Lung (tissue), 12 donors: ENCODE results near the gene MGAT3. TPM values are rescaled to one million over a fixed set of nuclear protein-coding genes. Genes with fewer than 3 reads are reported as not detected.

Source experiments
- ATAC-seq: fragments of 200-7000 bp; cut with Tn5 transposase; one replicate; pipeline ENCODE4 v1.9.1; 2020; ENCODE audit warnings: moderate number of reproducible peaks; ENCODE audit not compliant: insufficient read depth, low FRiP score
- DNase-seq, 3 donors: peaks; one replicate each; pipeline ENCODE4 v3.0.0-alpha.2; 2013 to 2017
- H3K27ac ChIP-seq, 2 donors: one replicate each; pipeline ENCODE4 v1.5.1; 2013; ENCODE audit warnings: mild to moderate bottlenecking in 2 of 2, moderate library complexity in 2 of 2, control low read depth in 1 of 2, inconsistent platforms in 1 of 2, low read depth in 1 of 2, low read length in 1 of 2
- H3K27me3 ChIP-seq, 3 donors: one replicate each; pipeline ENCODE4 v1.5.1; 2013; ENCODE audit warnings: low read length in 2 of 3; ENCODE audit not compliant: control insufficient read depth in 3 of 3, insufficient read depth in 3 of 3
- H3K36me3 ChIP-seq, 4 donors: one replicate each; pipeline ENCODE4 v1.5.1; 2013; ENCODE audit warnings: low read length in 4 of 4, mild to moderate bottlenecking in 1 of 4, moderate library complexity in 1 of 4; ENCODE audit not compliant: control insufficient read depth in 4 of 4, insufficient read depth in 4 of 4
- H3K4me1 ChIP-seq, 5 donors: one replicate each; pipeline ENCODE4 v1.5.1; 2013; ENCODE audit warnings: low read length in 5 of 5, mild to moderate bottlenecking in 2 of 5, moderate library complexity in 1 of 5; ENCODE audit not compliant: control insufficient read depth in 5 of 5, insufficient read depth in 5 of 5
- H3K4me3 ChIP-seq: one replicate; pipeline ENCODE4 v1.5.1; 2013; ENCODE audit warnings: mild to moderate bottlenecking, control low read depth, moderate library complexity
- H3K9ac ChIP-seq, 2 donors: one replicate each; pipeline ENCODE4 v1.5.1; 2013; ENCODE audit warnings: low read length in 2 of 2, control low read depth in 1 of 2; ENCODE audit not compliant: insufficient read depth in 1 of 2
- H3K9me3 ChIP-seq, 4 donors: one replicate each; pipeline ENCODE4 v1.5.1; 2013; ENCODE audit warnings: low read length in 3 of 4, mild to moderate bottlenecking in 1 of 4, moderate library complexity in 1 of 4; ENCODE audit not compliant: control insufficient read depth in 4 of 4, insufficient read depth in 3 of 4
- WGBS, 2 donors: extraction: QIAGEN DNeasy Blood & Tissue Kit; methylation state at CpG; one replicate each; pipeline ENCODE4 v1.1.7; 2013; 5-methylcytosine and 5-hydroxymethylcytosine counted together
- polyA plus RNA-seq, 2 donors: library from polyadenylated mRNA; stranded (reverse); fragments of 200-250 nt; gene quantifications; one replicate each; pipeline ENCODE4 v1.2.1, GENCODE V29; 2013
- total RNA-seq, 2 donors: library from RNA; depleted of rRNA in 1 of 2; stranded (reverse); fragments of >200 nt in 1 of 2; gene quantifications; one replicate each; pipeline ENCODE4 v1.2.1, GENCODE V29; 2014 to 2021
- TF ChIP-seq, protein P1 (sequence below): IDR thresholded peaks from 2 replicates; pipeline ENCODE4 v1.5.1; 2012; ENCODE audit warnings: mild to moderate bottlenecking; ENCODE audit errors: control extremely low read depth, extremely low read depth
- donor health status: control.
- donor health status: control.
- donor health status: Bipolar disorder and iron deficiency.
- donor health status: healthy.
- donor health status: DM: yes; HTN: yes; CAD: no.

Gene MGAT3
- total and polyA plus RNA-seq, 4 donors = 5.6 to 19.4 (median 5.9) TPM

- 83 to 96% methylated on average over 7 of the region's 7 CpGs for whole genome bisulfite sequencing, 2 donors
- Histone ChIP-seq H3K27ac (no peak overlapping the region), H3K27me3 (no peaks in the 10 kb centered on the region), H3K9me3 (no peaks in the 10 kb centered on the region), H3K4me1 (peaks cover 0 to 7% (median 0%) of the 10 kb centered on the region in 5 donors), H3K36me3 (peaks cover 8 to 34% (median 29%) of the 10 kb centered on the region in 4 donors), H3K9ac (no peak overlapping the region), H3K4me3 (no peak overlapping the region)
- ATAC-seq (no peak), DNase-seq (no peak)
- TF ChIP-seq, protein P1, sequence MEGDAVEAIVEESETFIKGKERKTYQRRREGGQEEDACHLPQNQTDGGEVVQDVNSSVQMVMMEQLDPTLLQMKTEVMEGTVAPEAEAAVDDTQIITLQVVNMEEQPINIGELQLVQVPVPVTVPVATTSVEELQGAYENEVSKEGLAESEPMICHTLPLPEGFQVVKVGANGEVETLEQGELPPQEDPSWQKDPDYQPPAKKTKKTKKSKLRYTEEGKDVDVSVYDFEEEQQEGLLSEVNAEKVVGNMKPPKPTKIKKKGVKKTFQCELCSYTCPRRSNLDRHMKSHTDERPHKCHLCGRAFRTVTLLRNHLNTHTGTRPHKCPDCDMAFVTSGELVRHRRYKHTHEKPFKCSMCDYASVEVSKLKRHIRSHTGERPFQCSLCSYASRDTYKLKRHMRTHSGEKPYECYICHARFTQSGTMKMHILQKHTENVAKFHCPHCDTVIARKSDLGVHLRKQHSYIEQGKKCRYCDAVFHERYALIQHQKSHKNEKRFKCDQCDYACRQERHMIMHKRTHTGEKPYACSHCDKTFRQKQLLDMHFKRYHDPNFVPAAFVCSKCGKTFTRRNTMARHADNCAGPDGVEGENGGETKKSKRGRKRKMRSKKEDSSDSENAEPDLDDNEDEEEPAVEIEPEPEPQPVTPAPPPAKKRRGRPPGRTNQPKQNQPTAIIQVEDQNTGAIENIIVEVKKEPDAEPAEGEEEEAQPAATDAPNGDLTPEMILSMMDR = no peak
These were observed 42.4 kb upstream of the MGAT3 start for GRCh38 chr22:39414377-39414776.

- Histone ChIP-seq H3K9me3 (no peaks in the 10 kb centered on the region), H3K27ac (no peak overlapping the region), H3K9ac (no peak overlapping the region), H3K4me1 (peaks cover 0 to 7% (median 0%) of the 10 kb centered on the region in 5 donors), H3K27me3 (no peaks in the 10 kb centered on the region), H3K4me3 (no peak overlapping the region), H3K36me3 (peaks cover 10 to 39% (median 30%) of the 10 kb centered on the region in 4 donors)
- WGBS, 2 donors = 83 to 84% methylated on average over 11 of the region's 11 CpGs
- ATAC-seq (no peak), DNase-seq (no peak)
- TF ChIP-seq, protein P1 = no peak
These were observed 41.9 kb upstream of the MGAT3 start for GRCh38 chr22:39414886-39415285.

GRCh38 chr22:39415506-39415905 lies 41.3 kb upstream of the MGAT3 start:
- ATAC-seq (no peak), DNase-seq (no peak)
- no peak overlapping the region for H3K9ac ChIP-seq
- WGBS, 2 donors = 97% methylated on average over 16 of the region's 16 CpGs
- H3K4me1 ChIP-seq = peaks cover 0 to 7% (median 0%) of the 10 kb centered on the region in 5 donors
- no peaks in the 10 kb centered on the region for H3K27me3 ChIP-seq
- TF ChIP-seq, protein P1 = no peak
- peaks cover 11 to 45% (median 34%) of the 10 kb centered on the region in 4 donors for H3K36me3 ChIP-seq
- no peak overlapping the region for H3K4me3 ChIP-seq
- no peaks in the 10 kb centered on the region for H3K9me3 ChIP-seq
- no peak overlapping the region for H3K27ac ChIP-seq

DNA sequence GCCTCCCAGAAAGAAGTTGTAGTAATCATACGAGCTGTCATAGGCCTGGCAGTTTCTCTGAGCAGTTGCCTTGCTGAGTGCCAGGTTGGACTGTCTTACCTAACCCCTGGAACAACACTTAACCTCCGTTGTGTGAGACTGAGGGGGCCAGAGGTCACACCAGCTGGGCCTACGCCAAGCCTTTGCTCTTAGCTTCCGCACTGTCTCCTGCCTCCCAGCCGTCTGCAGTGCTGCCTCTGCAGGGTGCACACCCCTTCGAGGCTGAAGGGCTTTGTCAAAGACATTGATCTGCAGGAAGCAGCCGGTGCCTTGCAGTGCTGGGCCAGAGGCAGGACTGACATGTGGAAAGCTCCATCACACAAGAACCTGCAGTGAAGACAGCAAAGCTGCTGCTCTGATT lies 40.5 kb upstream of the MGAT3 start:
- no peaks in the 10 kb centered on the region for H3K9me3 ChIP-seq
- peaks cover 14 to 51% (median 36%) of the 10 kb centered on the region in 4 donors for H3K36me3 ChIP-seq
- H3K4me3 ChIP-seq = no peak overlapping the region
- TF ChIP-seq, protein P1 = no peak
- H3K4me1 ChIP-seq = peaks cover 0 to 7% (median 0%) of the 10 kb centered on the region in 5 donors
- WGBS, 2 donors = 69 to 84% methylated on average over 7 of the region's 7 CpGs
- no peak for ATAC-seq
- no peak overlapping the region for H3K9ac ChIP-seq
- no peaks in the 10 kb centered on the region for H3K27me3 ChIP-seq
- no peak for DNase-seq
- H3K27ac ChIP-seq = no peak overlapping the region
